ENCODE measurements around the gene HS1BP3.

The HS1BP3 gene

DNA sequence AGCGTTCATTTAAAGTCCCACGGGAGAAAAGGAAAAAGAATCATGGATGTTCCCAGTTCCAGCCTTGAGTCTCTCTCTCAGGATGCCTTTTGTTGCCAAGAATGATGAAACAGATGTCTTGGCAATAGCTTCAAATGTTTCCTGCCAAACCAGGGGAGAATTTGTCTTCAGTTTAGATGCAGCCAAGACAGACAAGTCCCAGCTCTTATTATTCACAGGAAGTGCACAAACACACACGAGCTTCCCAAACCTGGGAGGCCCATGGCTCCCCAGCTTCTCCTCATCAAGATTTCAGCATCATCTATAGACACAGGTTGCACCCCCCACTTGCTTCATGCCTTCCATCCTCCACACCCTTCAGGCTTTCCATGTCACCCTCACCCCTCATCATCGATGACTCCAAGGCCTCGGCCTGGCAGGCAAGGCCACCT lies 45.9 kb downstream of the HS1BP3 start:
- TF ChIP-seq, protein P1, sequence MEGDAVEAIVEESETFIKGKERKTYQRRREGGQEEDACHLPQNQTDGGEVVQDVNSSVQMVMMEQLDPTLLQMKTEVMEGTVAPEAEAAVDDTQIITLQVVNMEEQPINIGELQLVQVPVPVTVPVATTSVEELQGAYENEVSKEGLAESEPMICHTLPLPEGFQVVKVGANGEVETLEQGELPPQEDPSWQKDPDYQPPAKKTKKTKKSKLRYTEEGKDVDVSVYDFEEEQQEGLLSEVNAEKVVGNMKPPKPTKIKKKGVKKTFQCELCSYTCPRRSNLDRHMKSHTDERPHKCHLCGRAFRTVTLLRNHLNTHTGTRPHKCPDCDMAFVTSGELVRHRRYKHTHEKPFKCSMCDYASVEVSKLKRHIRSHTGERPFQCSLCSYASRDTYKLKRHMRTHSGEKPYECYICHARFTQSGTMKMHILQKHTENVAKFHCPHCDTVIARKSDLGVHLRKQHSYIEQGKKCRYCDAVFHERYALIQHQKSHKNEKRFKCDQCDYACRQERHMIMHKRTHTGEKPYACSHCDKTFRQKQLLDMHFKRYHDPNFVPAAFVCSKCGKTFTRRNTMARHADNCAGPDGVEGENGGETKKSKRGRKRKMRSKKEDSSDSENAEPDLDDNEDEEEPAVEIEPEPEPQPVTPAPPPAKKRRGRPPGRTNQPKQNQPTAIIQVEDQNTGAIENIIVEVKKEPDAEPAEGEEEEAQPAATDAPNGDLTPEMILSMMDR (IDR thresholded peaks at IDR 0.05; ENCODE audit: insufficient read depth, low read depth, low read length, missing control alignments): no peak
- H3K4me3 ChIP-seq (ENCODE audit: low read depth, low read length): no peak overlapping the region
- no peak for DNase-seq (ENCODE audit: low read depth)

DNA sequence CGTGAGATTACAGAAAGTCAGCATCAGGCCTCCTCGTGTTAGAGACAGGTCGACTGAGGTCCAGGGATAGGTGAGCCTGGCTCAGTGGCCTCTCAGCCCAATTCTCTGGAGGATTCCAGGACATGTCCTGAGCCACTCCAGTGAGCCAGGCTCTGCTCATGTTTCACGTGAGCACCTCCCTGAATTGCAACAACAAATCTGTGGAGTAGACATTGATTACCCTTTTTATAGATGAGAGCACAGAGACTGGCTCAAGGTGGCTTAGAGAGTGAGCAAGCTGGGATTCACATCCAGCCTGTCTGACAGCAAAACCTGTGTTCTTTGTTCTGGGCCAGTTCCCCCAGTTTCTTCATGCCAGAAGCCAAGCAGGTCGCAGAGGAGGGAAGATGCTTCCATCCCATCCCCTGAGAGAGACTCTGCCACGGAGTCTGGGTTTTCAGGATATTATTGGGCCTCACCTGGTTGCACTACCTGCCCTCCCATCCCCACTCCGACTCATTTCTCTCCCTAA lies 46.4 kb downstream of the HS1BP3 start:
- TF ChIP-seq, protein P1 (IDR thresholded peaks at IDR 0.05; ENCODE audit: insufficient read depth, low read depth, low read length, missing control alignments): no peak
- no peak for DNase-seq (ENCODE audit: low read depth)
- no peak overlapping the region for H3K4me3 ChIP-seq (ENCODE audit: low read depth, low read length)

DNA sequence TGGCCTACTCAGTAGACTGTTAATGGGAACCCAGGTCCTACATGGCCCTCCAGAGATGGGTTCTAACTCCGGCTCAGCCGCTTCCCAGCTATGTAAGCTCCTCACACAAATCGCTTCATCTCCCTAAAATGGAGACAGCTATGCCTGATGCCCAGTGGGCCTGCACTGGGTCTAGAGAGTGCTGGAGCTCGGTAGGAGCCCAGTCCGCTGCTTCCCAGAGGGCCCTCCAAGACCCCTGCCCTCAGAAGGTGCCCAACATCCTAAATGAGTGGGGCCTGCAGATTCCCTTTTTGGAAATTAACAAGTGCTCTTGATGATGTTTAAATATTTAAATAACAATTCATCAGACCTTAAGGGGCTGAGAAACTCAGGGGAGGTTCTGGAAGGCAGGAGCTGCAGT lies 47.1 kb downstream of the HS1BP3 start:
- no peak overlapping the region for H3K4me3 ChIP-seq (ENCODE audit: low read depth, low read length)
- no peak for DNase-seq (ENCODE audit: low read depth)
- TF ChIP-seq, protein P1 (IDR thresholded peaks at IDR 0.05; ENCODE audit: insufficient read depth, low read depth, low read length, missing control alignments): no peak

DNA sequence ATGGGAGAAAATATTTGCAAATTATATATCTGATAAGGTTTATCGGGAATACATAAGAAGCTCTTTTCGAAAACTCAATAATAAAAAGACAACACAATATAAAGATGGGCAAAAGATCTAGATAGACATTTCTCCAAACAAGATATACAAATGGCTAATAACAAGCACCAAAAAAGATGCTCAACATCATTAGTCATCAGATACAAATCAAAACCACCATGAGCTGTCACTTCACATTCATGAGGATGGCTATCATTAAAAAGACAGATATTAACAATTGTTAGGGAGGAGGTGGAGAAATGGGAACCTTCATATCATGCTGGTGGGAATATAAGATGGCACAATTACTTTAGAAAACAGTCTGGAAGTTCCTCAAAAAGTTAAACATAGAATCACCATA lies 48.1 kb downstream of the HS1BP3 start:
- TF ChIP-seq, protein P1 (IDR thresholded peaks at IDR 0.05; ENCODE audit: insufficient read depth, low read depth, low read length, missing control alignments): no peak
- DNase-seq (ENCODE audit: low read depth): no peak
- no peak overlapping the region for H3K4me3 ChIP-seq (ENCODE audit: low read depth, low read length)

DNA sequence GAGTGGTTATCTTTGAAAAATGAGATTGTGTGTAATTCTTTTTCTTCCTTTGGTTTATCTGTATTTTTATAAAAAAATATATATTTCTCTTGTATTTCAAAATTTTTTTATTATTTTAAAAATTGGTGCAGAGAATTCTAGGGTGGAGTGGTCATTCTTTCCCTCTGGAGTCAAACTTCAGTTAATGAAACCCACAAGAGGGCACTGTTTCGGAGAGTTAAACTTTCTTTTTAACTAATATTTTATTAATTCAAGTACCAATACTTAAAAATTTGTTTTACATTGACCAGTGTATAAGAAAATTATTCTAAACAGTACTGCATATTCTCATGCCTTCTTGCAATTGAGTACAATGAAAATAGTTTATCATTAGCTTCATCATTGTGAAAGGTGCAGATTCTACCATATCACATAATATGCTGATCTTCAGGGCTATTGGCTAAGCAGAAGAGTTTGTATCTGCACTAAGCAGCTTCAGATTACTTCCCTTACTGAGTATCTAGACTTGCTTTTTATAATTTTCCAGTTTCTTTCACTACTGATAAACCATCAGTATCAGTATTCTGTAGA lies 50.1 kb downstream of the HS1BP3 start:
- TF ChIP-seq, protein P1 (IDR thresholded peaks at IDR 0.05; ENCODE audit: insufficient read depth, low read depth, low read length, missing control alignments): no peak
- H3K4me3 ChIP-seq (ENCODE audit: low read depth, low read length): no peak overlapping the region
- no peak for DNase-seq (ENCODE audit: low read depth)

DNA sequence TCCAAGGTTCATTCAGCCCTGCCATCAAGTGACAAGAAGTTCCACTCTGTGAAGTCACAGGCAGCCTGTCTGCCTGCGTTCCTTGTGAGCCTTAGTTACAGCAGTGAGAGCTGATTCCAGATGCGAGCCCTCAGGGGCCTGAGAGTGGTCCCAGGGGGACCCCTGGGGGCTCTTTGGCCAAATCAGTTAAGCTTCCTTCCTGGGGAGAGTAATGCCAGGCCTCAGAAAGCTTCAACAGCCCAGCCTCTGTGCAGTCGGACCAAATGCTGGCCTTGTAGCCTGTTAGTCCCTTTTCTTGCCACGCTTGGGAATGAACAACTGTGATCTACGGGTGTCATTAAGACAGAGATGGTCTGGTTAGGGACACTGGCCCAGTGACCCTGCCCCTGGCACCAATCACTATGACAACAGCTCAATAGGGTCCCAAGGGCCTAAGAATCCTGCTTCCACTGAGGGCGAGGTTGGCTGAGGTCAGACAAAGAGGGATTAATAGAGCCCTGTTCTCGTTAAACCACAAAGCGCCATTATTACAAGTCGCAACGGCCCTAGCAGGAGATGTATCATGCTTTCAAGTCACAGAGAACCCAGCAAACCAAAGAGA lies 50.9 kb downstream of the HS1BP3 start:
- TF ChIP-seq, protein P1 (IDR thresholded peaks at IDR 0.05; ENCODE audit: insufficient read depth, low read depth, low read length, missing control alignments): no peak
- DNase-seq (ENCODE audit: low read depth): no peak
- no peak overlapping the region for H3K4me3 ChIP-seq (ENCODE audit: low read depth, low read length)

Measured in GM12865 (cell line).